Mucosa of stomach (tissue), 1 donor: ENCODE measurements around the gene WFDC10B.
"Not testable (repeated sequence)": the region's sequence is repeated elsewhere in the genome, so short reads cannot be mapped to it uniquely, and the experiment has no call there.

Experiments
- H3K27me3 ChIP-seq: one replicate; pipeline ENCODE4 v1.7.0; 2013; ENCODE audit warnings: mild to moderate bottlenecking, low read length; ENCODE audit not compliant: control insufficient read depth, insufficient read depth
- H3K36me3 ChIP-seq: one replicate; pipeline ENCODE4 v1.7.0; 2013; ENCODE audit warnings: low read length; ENCODE audit not compliant: control insufficient read depth, insufficient read depth
- H3K4me1 ChIP-seq: one replicate; pipeline ENCODE4 v1.7.0; 2013; ENCODE audit warnings: mild to moderate bottlenecking, low read length; ENCODE audit not compliant: control insufficient read depth, insufficient read depth
- H3K4me3 ChIP-seq: one replicate; pipeline ENCODE4 v1.7.0; 2013; ENCODE audit warnings: low read length
- H3K9ac ChIP-seq: one replicate; pipeline ENCODE4 v1.7.0; 2013; ENCODE audit warnings: mild to moderate bottlenecking, low read length, moderate library complexity
- H3K9me3 ChIP-seq: one replicate; pipeline ENCODE4 v1.7.0; 2013; ENCODE audit warnings: mild to moderate bottlenecking, low read length, moderate library complexity; ENCODE audit not compliant: control insufficient read depth
- donor health status: Pancreatic carcinoma.

WFDC10B gene

GRCh38 chr20:45645869-45646268, 59.0 kb downstream of the WFDC10B start:
- H3K27me3 ChIP-seq, H3K4me3 ChIP-seq, H3K9me3 ChIP-seq, H3K4me1 ChIP-seq, H3K36me3 ChIP-seq, H3K9ac ChIP-seq: not testable (repeated sequence)

- H3K4me1 ChIP-seq, H3K36me3 ChIP-seq, H3K4me3 ChIP-seq, H3K9me3 ChIP-seq, H3K27me3 ChIP-seq, H3K9ac ChIP-seq: not testable (repeated sequence)
Observed at GRCh38 chr20:45641076-45641475, 63.7 kb downstream of the WFDC10B start.

- Histone ChIP-seq H3K9ac (no peak overlapping the region), H3K9me3 (no peaks in the 10 kb centered on the region), H3K4me1 (no peaks in the 10 kb centered on the region), H3K27me3 (no peaks in the 10 kb centered on the region), H3K36me3 (no peaks in the 10 kb centered on the region), H3K4me3 (no peak overlapping the region)
Observed at GRCh38 chr20:45639687-45640086, 65.1 kb downstream of the WFDC10B start.

- no peak overlapping the region for H3K9ac ChIP-seq
- no peaks in the 10 kb centered on the region for H3K4me1 ChIP-seq
- H3K9me3 ChIP-seq = no peaks in the 10 kb centered on the region
- H3K36me3 ChIP-seq = no peaks in the 10 kb centered on the region
- no peaks in the 10 kb centered on the region for H3K27me3 ChIP-seq
- H3K4me3 ChIP-seq = no peak overlapping the region
Observed at GRCh38 chr20:45636513-45636912, 68.3 kb downstream of the WFDC10B start.
